GM21360 (cell line): ENCODE results near the gene APBB1.
"Not testable (repeated sequence)": the region's sequence is repeated elsewhere in the genome, so short reads cannot be mapped to it uniquely, and the experiment has no call there.

Source experiments
- ATAC-seq: cut with Tn5 transposase; IDR thresholded peaks from one replicate; pipeline ENCODE4 v1.9.1; 2021; ENCODE audit warnings: mild to moderate bottlenecking, moderate library complexity; ENCODE audit not compliant: unreplicated experiment

Gene APBB1

DNA sequence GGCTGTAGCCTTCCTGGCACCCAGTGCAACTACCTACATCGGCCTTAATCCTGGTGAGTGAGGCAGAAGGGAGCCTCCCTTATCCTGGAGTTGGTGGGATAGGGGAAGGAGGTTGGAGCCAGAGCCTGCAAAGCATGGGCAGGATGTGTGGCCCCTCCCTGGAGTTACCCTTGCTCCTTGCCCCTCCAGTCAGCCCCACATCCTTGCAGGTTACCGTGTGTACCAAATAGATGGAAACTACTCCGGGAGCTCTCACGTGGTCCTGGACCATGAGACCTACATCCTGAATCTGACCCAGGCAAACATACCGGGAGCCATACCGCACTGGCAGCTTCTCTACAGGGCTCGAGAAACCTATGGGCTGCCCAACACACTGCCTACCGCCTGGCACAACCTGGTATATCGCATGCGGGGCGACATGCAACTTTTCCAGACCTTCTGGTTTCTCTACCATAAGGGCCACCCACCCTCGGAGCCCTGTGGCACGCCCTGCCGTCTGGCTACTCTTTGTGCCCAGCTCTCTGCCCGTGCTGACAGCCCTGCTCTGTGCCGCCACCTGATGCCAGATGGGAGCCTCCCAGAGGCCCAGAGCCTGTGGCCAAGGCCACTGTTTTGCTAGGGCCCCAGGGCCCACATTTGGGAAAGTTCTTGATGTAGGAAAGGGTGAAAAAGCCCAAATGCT, 24.8 kb downstream of the APBB1 start:
- ATAC-seq = no peak

DNA sequence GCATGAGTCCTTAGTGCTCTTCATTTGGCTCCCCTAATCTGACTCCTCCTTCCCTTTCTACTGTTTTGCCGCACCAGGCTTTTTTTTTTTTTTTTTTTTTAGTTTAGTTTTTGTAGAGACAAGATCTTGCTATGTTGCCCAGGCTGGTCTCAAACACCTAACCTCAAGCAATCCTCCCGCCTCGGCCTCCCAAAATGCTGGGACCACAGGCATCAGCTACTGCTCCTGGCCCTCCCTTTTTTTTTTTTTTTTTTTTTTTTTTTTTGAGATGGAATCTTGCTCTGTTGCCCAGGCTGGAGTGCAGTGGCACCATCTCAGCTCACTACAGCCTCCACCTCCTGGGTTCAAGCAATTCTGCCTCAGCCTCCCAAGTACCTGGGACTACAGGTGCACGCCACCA, 26.6 kb downstream of the APBB1 start:
- not testable (repeated sequence) for ATAC-seq

DNA sequence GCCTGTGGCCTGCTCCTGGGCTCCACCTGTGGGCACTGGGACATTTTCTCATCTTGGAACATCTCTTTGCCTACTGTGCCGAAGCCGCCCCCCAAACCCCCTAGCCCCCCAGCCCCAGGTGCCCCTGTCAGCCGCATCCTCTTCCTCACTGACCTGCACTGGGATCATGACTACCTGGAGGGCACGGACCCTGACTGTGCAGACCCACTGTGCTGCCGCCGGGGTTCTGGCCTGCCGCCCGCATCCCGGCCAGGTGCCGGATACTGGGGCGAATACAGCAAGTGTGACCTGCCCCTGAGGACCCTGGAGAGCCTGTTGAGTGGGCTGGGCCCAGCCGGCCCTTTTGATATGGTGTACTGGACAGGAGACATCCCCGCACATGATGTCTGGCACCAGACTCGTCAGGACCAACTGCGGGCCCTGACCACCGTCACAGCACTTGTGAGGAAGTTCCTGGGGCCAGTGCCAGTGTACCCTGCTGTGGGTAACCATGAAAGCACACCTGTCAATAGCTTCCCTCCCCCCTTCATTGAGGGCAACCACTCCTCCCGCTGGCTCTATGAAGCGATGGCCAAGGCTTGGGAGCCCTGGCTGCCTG, 27.3 kb downstream of the APBB1 start:
- no peak for ATAC-seq

DNA sequence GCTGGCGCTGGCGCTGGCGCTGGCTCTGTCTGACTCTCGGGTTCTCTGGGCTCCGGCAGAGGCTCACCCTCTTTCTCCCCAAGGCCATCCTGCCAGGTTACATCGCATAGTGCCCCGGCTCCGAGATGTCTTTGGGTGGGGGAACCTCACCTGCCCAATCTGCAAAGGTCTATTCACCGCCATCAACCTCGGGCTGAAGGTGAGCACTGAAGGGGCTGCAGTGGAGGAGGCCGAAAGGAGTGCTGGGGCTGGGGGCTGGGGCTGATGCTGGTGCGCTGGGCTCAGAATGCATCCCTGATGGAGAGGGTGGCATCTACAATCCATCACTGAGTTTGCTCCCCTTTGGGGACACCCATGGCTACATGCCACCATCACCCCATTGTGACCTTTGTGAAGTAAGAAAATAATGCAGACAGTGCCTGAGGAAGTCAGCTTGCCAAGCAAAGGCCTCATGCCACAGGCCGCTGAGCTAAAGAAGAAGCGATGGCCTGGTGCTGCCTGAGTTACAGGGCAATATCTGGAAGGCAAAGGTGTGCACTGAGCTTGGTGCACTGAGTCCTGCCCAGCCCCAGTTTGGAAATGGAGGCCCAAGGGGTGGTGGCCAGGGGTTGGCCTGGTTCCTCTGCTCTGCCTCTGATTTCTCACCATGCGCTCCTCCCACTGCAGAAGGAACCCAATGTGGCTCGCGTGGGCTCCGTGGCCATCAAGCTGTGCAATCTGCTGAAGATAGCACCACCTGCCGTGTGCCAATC, 28.0 kb downstream of the APBB1 start:
- no peak for ATAC-seq

DNA sequence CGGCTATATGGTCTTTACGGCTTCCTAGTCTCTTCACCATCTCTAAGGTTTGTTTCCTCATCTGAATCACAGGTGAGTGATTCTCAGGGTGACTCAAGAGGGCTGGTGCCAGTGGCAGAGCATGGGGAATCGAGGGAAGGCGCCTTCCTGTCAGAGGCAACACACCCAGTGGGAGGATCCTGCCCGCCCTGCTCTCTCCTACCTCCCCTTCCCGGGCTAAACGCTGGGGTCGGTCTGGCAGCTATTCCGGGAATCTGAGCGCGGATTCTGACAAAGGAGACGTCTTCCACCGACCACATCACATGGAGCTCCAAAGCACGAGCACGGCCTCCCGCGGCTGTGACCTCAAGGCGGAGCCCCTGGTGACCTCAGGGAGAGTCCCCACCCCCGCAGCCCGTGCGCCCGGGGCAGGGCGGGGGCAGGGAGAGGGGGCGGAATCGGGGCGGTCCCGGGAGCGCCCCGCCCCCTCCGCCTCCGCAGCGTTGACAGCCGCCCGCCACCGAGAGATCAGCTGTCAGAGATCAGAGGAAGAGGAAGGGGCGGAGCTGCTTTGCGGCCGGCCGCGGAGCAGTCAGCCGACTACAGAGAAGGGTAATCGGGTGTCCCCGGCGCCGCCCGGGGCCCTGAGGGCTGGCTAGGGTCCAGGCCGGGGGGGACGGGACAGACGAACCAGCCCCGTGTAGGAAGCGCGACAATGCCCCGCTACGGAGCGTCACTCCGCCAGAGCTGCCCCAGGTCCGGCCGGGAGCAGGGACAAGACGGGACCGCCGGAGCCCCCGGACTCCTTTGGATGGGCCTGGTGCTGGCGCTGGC, 28.8 kb downstream of the APBB1 start, which contains the start of gene SMPD1:
SMPD1 (plus strand) TSS at position 570 of the 813 bp plus-strand sequence; CDS start at position 695, 125 bp downstream.
- ATAC-seq = peak; percentile 95

DNA sequence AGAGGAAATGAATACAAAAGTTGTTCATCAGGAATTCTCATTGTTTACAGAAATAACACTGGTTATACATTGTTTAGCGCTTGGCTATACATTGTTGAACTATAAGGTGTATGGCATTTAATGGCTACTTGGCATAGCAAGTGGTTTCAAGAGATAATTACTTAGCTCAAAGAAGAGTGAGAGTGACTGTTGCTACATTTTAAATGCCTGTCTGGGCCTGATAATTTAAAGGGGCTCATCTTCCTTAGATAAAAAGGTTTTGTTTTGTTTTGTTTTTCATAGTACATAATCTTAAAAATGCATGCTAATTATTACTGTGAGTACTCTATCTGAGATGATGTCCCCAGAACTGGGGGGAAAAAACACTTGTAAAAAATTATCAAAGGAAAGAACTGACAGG, 30.1 kb downstream of the APBB1 start:
- ATAC-seq = no peak

DNA sequence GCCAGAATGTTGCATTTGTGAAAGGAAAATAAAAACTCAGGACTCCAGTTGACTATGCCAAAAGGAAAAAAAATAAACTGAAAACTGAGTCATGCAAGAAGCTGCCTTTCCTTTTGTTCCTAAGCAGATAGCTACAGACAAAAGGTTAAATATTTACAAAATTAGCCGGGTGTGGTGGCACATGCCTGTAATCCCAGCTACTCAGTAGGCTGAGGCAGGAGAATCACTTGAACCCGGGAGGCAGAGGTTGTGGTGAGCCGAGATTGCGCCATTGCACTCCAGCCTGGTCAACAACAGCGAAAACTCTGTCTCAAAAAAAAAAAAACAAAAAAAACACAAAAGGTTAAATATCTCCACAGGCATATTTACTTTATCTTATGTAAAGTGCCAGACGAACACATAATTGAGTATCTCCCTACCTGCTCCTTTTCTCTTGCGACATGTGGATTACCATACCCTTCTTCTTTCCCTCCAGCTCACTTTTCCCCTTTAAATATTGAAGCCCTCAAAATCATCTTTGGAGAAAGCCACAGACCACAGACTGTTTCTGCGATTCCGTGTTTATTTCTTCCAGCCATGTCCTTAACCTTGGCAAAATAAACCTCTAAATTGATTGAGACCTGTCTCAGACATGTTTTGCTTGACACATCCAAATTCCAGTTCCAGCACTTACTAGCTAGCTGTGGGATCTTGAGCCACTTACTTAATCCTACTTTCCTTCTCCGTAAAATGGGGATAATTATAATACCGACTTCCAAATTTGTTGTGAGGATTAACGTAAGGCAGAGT, 30.9 kb downstream of the APBB1 start:
- no peak for ATAC-seq

DNA sequence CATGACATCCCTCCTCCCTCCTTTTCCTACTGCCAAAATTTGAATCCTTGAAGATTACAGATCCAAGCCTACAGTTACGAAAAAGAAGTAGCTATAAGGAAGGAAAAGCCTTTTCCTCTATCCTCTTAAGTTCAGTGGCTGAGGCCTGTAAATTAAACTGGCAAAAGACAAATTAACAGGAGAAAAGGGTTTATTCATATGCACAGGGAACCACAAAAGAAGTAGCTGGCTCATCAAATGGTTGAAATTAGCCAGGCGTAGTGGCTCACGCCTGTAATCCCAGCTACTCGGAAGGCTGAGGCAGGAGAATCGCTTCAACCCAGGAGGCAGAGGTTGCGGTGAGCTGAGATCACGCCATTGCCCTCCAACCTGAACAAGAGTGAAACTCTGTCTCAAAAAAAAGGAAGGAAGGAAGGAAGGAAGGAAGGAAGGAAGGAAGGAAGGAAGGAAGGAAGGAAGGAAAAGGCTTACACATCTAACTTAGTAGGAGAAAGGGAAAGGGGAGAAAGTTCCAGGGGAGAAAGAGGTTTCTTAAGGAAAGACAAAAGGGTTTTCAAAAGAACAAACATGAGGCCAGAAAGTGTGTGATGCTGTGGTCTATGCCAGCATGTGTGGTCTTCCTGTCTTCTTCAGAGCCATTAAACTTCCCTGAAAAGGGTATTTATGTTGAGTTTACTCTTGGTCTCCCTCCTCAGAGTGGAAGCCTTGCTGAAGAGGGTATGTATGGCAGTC, 33.7 kb downstream of the APBB1 start:
- no peak for ATAC-seq

DNA sequence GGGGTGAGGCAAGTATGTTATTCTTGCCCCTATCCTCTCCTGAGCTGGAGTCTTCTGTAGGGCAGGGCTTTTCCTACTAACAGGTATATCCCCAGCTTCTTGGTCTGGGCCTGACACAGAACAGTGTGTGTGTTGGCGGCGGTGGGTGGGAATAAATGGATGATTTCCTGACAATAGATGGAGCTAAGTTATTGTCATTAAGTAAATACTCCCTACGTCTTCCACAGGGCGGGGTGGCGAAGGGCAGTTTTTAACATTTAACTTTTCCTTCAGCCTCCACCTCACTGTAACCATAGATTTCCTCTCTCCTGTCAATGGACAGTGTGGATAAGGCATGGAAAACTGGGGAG, 40.3 kb downstream of the APBB1 start:
- ATAC-seq = no peak

DNA sequence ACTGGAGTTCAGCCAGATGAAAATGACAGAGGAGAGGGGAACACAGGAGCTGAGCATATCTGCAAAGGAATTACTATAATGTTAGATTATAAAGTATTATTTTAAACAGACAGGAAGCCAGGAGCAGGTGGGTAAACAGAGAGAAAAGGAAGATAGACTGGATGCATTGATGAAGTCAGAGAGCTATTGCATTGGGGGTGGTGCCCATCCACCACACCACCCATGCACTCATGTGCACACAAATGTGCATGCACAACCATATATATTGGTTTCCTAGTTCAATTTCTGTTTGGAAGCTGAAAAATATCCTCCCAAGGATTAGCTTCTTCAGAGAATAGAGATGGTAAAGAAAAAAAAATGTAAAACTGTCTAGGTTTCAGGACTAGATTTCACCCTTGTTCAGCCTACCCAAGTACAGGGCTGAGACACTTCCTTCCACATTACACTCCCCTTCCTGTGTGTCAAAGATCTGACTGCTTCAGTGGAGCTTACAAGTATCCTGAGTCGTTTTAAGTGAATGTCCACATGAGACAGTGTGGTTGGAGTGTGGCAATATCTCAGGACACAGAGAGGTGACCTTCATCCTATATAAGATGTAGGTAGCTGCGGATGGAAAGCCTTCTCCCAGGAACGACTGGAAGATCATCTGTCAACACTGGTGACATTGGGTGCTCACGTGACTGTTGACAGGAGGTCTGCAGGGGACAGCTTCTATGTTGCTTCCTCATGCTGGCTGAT, 40.8 kb downstream of the APBB1 start:
- no peak for ATAC-seq

DNA sequence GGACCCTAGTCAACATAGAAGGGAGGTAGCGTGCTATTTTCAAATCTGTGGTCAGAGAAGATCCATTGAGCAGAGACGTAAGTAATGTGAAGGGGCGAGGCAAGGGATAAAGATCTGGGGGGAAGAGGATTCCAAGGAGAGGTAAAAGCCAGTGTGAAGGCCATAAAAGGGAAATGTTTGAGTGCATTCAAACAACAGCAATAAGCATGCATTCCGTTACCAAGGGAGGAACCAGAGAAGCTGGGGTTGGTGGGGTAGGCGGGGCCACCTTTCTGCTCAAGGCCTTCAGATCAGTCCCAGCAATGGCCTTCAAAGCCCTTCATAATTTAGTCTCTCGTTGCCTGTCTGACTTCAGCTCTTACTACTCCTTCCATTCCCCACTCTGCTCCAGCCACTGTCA, 47.1 kb downstream of the APBB1 start:
- ATAC-seq = no peak

DNA sequence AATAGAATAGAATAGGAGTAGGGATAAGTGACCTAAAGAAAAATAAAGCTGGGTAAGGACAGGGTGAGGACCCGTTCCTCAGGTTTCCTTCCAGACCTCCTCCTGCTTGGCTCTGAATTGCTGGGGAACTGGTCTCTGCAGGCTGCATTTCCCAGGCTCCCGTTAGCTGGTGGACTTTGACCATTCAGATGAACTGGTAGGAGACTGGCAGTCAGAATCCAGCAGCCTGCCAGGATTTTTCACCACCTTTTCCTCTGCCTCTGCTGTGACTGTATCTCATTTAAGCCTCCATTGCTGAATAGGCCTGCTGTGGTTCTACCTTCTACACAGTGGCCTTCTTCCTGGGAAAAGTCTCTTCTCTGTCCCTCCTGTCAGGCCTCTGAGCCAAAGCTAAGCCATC, 53.2 kb downstream of the APBB1 start:
- no peak for ATAC-seq

DNA sequence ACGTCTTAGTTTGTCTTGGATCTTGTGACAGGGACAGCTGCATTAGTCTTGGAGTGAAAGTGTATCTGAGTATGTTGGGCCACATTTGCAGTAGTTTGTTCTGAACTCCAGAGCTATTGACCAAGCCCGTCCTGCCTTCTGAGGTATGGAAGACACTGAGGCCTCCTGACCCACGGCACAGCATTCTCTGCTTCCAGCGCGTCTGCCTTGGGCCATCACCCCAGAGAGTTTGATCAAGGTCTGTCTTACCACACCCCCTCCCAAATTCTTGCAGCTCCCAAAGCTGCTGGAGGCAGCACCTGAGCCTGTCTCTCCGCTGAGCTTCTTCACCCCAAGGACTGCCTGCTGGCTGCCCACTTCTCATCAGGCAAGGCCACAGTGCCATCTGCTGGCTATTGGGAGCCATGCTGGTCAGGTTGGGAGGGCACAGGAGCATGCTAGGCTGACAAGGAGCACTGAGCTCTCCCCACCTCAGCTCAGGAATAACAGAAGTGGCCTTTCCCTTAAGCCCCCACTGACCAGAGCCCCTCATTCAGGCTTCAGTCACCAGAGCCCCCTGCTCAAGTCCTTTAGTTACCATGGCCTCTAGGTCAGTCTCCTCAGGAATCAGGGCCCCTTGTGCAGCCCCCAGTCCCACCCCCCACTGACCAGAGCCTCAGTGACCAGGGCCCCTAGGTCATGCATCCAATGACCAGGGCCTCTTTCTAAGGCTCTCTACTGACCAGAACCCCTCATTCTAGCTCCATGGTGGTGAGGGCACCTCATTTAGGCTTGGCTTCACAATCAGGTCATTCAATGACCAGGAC, 55.8 kb downstream of the APBB1 start:
- peak; percentile 97 for ATAC-seq

DNA sequence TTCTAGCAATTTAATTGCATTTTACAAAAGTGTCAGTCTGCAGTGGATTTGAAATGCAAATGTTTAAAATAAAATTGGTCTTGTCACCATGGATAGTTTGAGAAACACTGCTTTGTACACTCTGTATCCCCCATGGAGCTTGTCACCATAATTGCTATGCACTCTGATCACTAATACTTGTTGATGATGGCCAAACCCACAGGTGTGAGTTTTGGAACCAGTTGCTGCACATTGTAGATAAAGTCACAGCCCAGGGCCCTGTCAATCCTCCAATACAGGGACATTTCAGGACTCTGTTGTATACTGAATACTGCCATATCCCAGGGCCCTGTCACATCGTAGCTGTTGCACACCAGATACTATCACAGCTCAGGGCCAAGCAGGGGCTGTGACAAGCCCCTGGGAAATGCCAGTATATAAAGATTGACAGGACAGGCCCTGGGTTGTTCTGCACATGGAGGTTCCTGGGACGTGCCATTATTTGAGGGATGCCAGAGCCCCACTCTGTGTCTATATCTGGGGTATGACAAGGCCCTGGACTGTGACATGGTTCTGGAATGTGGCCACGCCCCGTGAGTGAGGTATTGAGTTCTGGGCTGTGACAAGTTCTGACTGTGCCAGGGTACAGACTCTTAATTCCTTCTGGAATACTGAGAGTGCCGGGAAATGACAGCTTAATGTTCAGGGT, 56.6 kb downstream of the APBB1 start:
- ATAC-seq = no peak

DNA sequence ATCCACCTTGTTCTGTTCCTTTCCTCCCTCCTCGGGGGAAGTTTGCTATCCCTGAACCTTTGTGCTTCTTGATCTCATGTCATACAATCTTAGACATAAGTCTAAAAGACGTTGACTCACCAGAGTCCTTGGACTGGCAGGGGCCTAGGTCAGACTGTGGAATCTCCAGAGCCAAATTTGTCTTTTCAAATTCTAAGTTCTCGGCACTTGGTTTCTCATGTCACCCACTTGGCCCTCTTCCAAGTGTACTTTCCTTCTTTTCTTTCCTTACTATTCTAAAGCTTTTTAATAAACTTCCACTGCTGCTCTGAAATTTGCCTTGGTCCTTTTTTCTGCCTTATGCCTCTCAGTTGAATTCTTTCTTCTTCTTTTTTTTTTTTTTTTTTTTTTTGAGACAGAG, 58.7 kb downstream of the APBB1 start:
- no peak for ATAC-seq

DNA sequence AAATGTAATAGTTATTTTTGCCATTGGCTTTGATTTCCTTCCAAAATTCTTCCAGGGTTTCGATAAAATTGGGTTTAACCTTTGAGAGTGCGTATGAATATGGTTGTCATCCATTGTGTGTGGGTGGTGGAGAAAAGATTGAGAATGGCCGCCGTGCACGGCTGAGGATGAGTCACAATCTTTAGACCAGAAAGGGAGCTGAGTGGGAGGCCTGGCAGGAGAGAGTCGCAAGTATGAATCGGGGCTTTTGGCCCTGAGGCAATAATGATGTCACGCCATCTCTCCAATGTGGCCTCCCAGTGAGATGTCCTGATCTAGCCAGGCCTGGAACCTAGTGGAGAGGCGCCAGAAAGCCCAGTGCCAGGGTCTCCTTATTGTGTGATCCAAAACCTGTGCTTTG, 61.7 kb downstream of the APBB1 start:
- ATAC-seq = no peak

DNA sequence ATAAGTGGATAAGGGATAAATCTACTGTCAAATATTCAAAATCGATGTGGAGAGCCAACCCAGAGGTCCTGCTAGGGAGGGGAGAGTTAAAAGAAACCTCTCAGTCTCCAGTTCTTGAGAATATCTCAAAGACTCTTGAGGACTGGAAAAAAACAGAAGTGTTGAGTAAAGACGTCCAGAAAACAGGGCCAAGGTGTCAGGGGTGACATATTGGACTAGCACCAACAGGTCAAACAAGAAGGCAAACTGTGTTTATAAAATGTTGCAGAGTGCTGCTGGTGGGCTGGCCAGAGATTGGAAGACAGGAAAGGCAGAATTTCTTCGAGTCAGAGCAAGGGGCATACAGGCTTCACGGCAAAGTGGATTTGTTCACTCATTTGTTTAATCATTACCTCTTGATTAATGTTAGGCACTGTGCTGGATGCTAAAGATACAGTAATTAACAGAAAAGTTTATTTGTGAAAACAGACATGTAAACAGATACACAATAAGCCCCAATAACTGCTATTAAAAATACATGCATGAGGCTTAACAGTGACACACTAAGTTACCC, 62.3 kb downstream of the APBB1 start:
- ATAC-seq = no peak
